Measurements from ENCODE around the gene KCNN4. TPM values are rescaled to one million over a fixed set of nuclear protein-coding genes. Genes with fewer than 3 reads are reported as not detected.

Gene KCNN4
- total and polyA plus RNA-seq, 2 of the 13 experiments (the other 11 are each of a cell fraction or from before 2014, with no cell fraction given) = 0.13 to 0.25 TPM

- TF ChIP-seq, protein P1, sequence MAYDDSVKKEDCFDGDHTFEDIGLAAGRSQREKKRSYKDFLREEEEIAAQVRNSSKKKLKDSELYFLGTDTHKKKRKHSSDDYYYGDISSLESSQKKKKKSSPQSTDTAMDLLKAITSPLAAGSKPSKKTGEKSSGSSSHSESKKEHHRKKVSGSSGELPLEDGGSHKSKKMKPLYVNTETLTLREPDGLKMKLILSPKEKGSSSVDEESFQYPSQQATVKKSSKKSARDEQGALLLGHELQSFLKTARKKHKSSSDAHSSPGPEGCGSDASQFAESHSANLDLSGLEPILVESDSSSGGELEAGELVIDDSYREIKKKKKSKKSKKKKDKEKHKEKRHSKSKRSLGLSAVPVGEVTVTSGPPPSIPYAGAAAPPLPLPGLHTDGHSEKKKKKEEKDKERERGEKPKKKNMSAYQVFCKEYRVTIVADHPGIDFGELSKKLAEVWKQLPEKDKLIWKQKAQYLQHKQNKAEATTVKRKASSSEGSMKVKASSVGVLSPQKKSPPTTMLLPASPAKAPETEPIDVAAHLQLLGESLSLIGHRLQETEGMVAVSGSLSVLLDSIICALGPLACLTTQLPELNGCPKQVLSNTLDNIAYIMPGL (CRISPR knock-in tag; IDR thresholded peaks at IDR 0.05; ENCODE audit: borderline replicate concordance in 1 of 2, low read depth in 1 of 2) = peak; percentile 77 to 88; a peak in 3 of 4 replicates
- TF ChIP-seq ZNF777 (CRISPR knock-in tag; IDR thresholded peaks at IDR 0.05) = no peak
- peak; percentile 90 for TF ChIP-seq PATZ1 (CRISPR knock-in tag; IDR thresholded peaks at IDR 0.05)
- TF ChIP-seq ZNF572 (CRISPR knock-in tag; IDR thresholded peaks at IDR 0.05) = no peak
- TF ChIP-seq THAP9 (CRISPR knock-in tag; IDR thresholded peaks at IDR 0.05; ENCODE audit: borderline replicate concordance) = 0 out of 2 replicates have a peak, but pooled peaks have one; percentile 15
- peak; percentile 39; the same call in 1 of the 2 replicates for TF ChIP-seq ARHGAP35 (CRISPR knock-in tag; IDR thresholded peaks at IDR 0.05; ENCODE audit: borderline replicate concordance)
- peak; percentile 58 for TF ChIP-seq STAG1 (CRISPR knock-in tag; IDR thresholded peaks at IDR 0.05)
- TF ChIP-seq ZNF879 (CRISPR knock-in tag; IDR thresholded peaks at IDR 0.05) = no peak
- TF ChIP-seq MYC (CRISPR knock-in tag; IDR thresholded peaks at IDR 0.05; ENCODE audit: borderline replicate concordance) = peak; percentile 73
- TF ChIP-seq RORA (CRISPR knock-in tag; IDR thresholded peaks at IDR 0.05) = no peak
- TF ChIP-seq, protein P2, sequence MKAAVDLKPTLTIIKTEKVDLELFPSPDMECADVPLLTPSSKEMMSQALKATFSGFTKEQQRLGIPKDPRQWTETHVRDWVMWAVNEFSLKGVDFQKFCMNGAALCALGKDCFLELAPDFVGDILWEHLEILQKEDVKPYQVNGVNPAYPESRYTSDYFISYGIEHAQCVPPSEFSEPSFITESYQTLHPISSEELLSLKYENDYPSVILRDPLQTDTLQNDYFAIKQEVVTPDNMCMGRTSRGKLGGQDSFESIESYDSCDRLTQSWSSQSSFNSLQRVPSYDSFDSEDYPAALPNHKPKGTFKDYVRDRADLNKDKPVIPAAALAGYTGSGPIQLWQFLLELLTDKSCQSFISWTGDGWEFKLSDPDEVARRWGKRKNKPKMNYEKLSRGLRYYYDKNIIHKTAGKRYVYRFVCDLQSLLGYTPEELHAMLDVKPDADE (CRISPR knock-in tag; IDR thresholded peaks at IDR 0.05) = no peak
- TF ChIP-seq YY1 (IDR thresholded peaks at IDR 0.05; ENCODE audit: insufficient read depth, insufficient replicate concordance, low read depth, low read length) = peak; percentile 25
- TF ChIP-seq, protein P3, sequence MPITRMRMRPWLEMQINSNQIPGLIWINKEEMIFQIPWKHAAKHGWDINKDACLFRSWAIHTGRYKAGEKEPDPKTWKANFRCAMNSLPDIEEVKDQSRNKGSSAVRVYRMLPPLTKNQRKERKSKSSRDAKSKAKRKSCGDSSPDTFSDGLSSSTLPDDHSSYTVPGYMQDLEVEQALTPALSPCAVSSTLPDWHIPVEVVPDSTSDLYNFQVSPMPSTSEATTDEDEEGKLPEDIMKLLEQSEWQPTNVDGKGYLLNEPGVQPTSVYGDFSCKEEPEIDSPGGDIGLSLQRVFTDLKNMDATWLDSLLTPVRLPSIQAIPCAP (CRISPR knock-in tag; IDR thresholded peaks at IDR 0.05; ENCODE audit: low read depth) = no peak
- peak; percentile 62; the same call in 1 of the 2 replicates for TF ChIP-seq ZNF430 (CRISPR knock-in tag; IDR thresholded peaks at IDR 0.05)
- TF ChIP-seq, protein P4, sequence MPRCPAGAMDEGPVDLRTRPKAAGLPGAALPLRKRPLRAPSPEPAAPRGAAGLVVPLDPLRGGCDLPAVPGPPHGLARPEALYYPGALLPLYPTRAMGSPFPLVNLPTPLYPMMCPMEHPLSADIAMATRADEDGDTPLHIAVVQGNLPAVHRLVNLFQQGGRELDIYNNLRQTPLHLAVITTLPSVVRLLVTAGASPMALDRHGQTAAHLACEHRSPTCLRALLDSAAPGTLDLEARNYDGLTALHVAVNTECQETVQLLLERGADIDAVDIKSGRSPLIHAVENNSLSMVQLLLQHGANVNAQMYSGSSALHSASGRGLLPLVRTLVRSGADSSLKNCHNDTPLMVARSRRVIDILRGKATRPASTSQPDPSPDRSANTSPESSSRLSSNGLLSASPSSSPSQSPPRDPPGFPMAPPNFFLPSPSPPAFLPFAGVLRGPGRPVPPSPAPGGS (CRISPR knock-in tag; IDR thresholded peaks at IDR 0.05) = no peak
- TF ChIP-seq CENPT (CRISPR knock-in tag; IDR thresholded peaks at IDR 0.05; ENCODE audit: low read depth) = no peak
- TF ChIP-seq RBM39 (IDR thresholded peaks at IDR 0.05; ENCODE audit: low read depth, low read length, poor library complexity, severe bottlenecking) = peak; percentile 54
These were observed 6.5 kb downstream of the KCNN4 start (continued) for GRCh38 chr19:43774103-43774939.
